NT2/D1 (cell line): ENCODE data around the gene SPSB2.

Experiments used
- YY1 ChIP-seq: IDR thresholded peaks from 2 replicates; pipeline ENCODE4 v1.6.1; 2011; ENCODE audit not compliant: insufficient read length, insufficient read depth
- ZNF274 ChIP-seq: IDR thresholded peaks from 2 replicates; pipeline ENCODE4 v1.6.1; 2011; ENCODE audit warnings: mild to moderate bottlenecking, low read depth, low read length

DNA sequence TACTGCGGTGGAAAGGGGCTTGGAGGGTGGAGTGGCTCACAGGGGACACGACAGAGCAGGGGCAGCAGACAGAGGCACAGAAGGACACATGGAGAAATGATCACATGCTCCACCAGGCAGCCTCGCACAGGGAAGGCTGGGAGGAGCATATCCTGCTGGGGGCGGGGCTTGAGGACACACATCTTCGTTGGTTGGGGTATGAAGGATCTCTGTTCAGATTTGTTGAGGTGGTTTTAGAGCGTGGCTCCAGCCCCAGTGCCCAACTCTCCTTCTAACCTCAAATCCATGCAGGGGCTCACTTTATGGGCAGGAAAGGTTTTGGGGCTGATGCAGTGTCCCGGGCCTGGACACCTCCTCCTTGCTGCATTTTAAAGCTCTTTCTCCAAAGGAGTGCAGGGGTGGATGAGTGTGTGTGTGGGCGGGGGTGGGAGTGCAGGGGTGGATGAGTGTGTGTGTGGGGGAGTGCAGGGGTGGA, 45.6 kb downstream of the SPSB2 start:
- no peak for TF ChIP-seq ZNF274
- TF ChIP-seq YY1 = no peak
